Measurements from ENCODE around the gene ATP1A2.

GRCh38 chr1:160144921-160145320, 29.4 kb downstream of the ATP1A2 start:
- TF ChIP-seq GATA3 (IDR thresholded peaks at IDR 0.05; ENCODE audit: low read depth, low read length), result no peak
- no peak for TF ChIP-seq GATA2 (IDR thresholded peaks at IDR 0.05; ENCODE audit: low read depth, low read length)

All from SH-SY5Y (cell line).